Endodermal cell (in vitro differentiated cells): ENCODE measurements around the gene TNIK. TPM values are rescaled to one million over a fixed set of nuclear protein-coding genes. Genes with fewer than 3 reads are reported as not detected.

Experiments used
- DNase-seq: peaks from one replicate; pipeline ENCODE4 v3.0.0-alpha.2; 2017
- H3K27ac ChIP-seq: 2 replicates; pipeline ENCODE4 v1.5.1; 2013; ENCODE audit warnings: mild to moderate bottlenecking, low read depth, low read length, moderate library complexity
- H3K27me3 ChIP-seq: 2 replicates; pipeline ENCODE4 v1.6.1; 2013; ENCODE audit warnings: mild to moderate bottlenecking, low read length, moderate library complexity; ENCODE audit not compliant: insufficient read depth, control insufficient read depth, poor library complexity, severe bottlenecking
- H3K36me3 ChIP-seq: 2 replicates; pipeline ENCODE4 v1.7.0; 2013; ENCODE audit warnings: mild to moderate bottlenecking, low read length, moderate library complexity; ENCODE audit not compliant: control insufficient read depth, insufficient read depth
- H3K4me1 ChIP-seq: one replicate; pipeline ENCODE4 v1.7.0; 2013; ENCODE audit warnings: low read length; ENCODE audit not compliant: control insufficient read depth, insufficient read depth
- H3K4me3 ChIP-seq: 2 replicates; pipeline ENCODE4 v1.5.1; 2013; ENCODE audit warnings: mild to moderate bottlenecking, low read length, moderate library complexity
- H3K9ac ChIP-seq: 2 replicates; pipeline ENCODE4 v1.6.1; 2013; ENCODE audit warnings: mild to moderate bottlenecking, low read length, moderate library complexity; ENCODE audit not compliant: poor library complexity, severe bottlenecking; ENCODE audit errors: extremely low read depth
- H3K9me3 ChIP-seq: 2 replicates; pipeline ENCODE4 v1.6.1; 2013; ENCODE audit warnings: mild to moderate bottlenecking, low read length, moderate library complexity; ENCODE audit not compliant: control insufficient read depth
- H3K27ac Mint-ChIP-seq: 2 replicates; pipeline ENCODE4 v1.8.0; 2020; ENCODE audit warnings: mixed read lengths
- H3K27me3 Mint-ChIP-seq: 2 replicates; pipeline ENCODE4 v1.8.0; 2021; ENCODE audit warnings: mild to moderate bottlenecking, mixed read lengths; ENCODE audit not compliant: insufficient read depth
- H3K36me3 Mint-ChIP-seq: 2 replicates; pipeline ENCODE4 v1.8.0; 2020; ENCODE audit warnings: low read depth, mixed read lengths
- H3K4me1 Mint-ChIP-seq: 2 replicates; pipeline ENCODE4 v1.8.0; 2020; ENCODE audit warnings: mixed read lengths
- H3K4me3 Mint-ChIP-seq: 2 replicates; pipeline ENCODE4 v1.8.0; 2020; ENCODE audit warnings: mild to moderate bottlenecking, moderate library complexity, mixed read lengths
- H3K9me3 Mint-ChIP-seq: 2 replicates; pipeline ENCODE4 v1.8.0; 2020; ENCODE audit warnings: mild to moderate bottlenecking, mixed read lengths
- WGBS, 2 experiments: methylation state at CpG; one replicate each; pipeline versions ENCODE4 v1.1.5 to v1.1.7; 2013; ENCODE audit warnings: missing lambda C conversion rate in 2 of 2, mixed read lengths in 1 of 2; ENCODE audit not compliant: insufficient coverage in 1 of 2, insufficient read length in 1 of 2; 5-methylcytosine and 5-hydroxymethylcytosine counted together
- total RNA-seq, 2 donors: library from RNA; stranded (reverse); fragmentation: NEBNext Ultra II Directional in 1 of 2; extraction: Animal tissue kit (Norgen Biotek cat#: 25700) in 1 of 2; gene quantifications; 2 replicates in 1 of 2; 3 replicates in 1 of 2; pipeline ENCODE4 v1.2.1, GENCODE V29; 2021
- TF ChIP-seq, protein P1 (sequence below): fragments of 200-600 bp; sonication (generic); conservative IDR thresholded peaks from 2 replicates; pipeline ENCODE4 v1.5.0; 2021; ENCODE audit warnings: antibody characterized with exemption, mild to moderate bottlenecking

The TNIK gene
- total RNA-seq, 2 donors from 2014 or later: 12.2 to 14.9 TPM

DNA sequence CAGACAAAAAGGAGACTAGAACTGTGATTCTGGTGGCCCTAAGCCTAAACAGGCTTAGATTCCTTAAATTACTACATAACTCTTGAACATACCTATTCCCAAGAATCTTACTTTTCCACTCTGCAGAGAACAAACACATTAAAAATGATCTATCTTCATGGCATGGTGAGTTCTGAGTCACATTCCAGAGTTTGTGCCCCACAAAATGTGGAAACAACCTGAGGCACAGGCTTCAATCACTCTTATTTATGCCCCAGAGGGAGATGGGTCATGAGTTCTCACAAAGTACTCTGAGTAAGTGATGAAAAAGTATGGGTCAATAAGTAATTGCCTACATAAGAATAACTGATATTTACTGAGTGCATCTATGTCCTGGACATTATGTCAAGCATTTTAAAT, 296.1 kb downstream of the TNIK start:
- Histone ChIP-seq H3K4me1 (no peaks in the 10 kb centered on the region), H3K4me3 (no peak overlapping the region), H3K36me3 (no peaks in the 10 kb centered on the region), H3K9me3 (peaks cover 14% of the 10 kb centered on the region), H3K9ac (no peak overlapping the region), H3K27ac (no peak overlapping the region), H3K27me3 (no peaks in the 10 kb centered on the region)
- Mint-ChIP-seq H3K4me1 (peaks cover 10% of the 10 kb centered on the region), H3K36me3 (peaks cover 11% of the 10 kb centered on the region), H3K27me3 (peaks cover 5% of the 10 kb centered on the region), H3K27ac (no peak overlapping the region), H3K4me3 (no peak overlapping the region), H3K9me3 (peaks cover 7% of the 10 kb centered on the region)
- no peak for DNase-seq
- TF ChIP-seq, protein P1, sequence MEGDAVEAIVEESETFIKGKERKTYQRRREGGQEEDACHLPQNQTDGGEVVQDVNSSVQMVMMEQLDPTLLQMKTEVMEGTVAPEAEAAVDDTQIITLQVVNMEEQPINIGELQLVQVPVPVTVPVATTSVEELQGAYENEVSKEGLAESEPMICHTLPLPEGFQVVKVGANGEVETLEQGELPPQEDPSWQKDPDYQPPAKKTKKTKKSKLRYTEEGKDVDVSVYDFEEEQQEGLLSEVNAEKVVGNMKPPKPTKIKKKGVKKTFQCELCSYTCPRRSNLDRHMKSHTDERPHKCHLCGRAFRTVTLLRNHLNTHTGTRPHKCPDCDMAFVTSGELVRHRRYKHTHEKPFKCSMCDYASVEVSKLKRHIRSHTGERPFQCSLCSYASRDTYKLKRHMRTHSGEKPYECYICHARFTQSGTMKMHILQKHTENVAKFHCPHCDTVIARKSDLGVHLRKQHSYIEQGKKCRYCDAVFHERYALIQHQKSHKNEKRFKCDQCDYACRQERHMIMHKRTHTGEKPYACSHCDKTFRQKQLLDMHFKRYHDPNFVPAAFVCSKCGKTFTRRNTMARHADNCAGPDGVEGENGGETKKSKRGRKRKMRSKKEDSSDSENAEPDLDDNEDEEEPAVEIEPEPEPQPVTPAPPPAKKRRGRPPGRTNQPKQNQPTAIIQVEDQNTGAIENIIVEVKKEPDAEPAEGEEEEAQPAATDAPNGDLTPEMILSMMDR: no peak

- Mint-ChIP-seq H3K9me3 (peaks cover 7% of the 10 kb centered on the region), H3K4me1 (peaks cover 10% of the 10 kb centered on the region), H3K36me3 (peaks cover 11% of the 10 kb centered on the region), H3K27me3 (peaks cover 8% of the 10 kb centered on the region), H3K4me3 (no peak overlapping the region), H3K27ac (no peak overlapping the region)
- H3K4me3 ChIP-seq: no peak overlapping the region
- no peak overlapping the region for H3K27ac ChIP-seq
- TF ChIP-seq, protein P1: peak; percentile 91
- H3K4me1 ChIP-seq: no peaks in the 10 kb centered on the region
- peaks cover 14% of the 10 kb centered on the region for H3K9me3 ChIP-seq
- no peaks in the 10 kb centered on the region for H3K27me3 ChIP-seq
- DNase-seq: no peak
- no peak overlapping the region for H3K9ac ChIP-seq
- no peaks in the 10 kb centered on the region for H3K36me3 ChIP-seq
Observed at GRCh38 chr3:171163101-171164066, 296.8 kb downstream of the TNIK start.

DNA sequence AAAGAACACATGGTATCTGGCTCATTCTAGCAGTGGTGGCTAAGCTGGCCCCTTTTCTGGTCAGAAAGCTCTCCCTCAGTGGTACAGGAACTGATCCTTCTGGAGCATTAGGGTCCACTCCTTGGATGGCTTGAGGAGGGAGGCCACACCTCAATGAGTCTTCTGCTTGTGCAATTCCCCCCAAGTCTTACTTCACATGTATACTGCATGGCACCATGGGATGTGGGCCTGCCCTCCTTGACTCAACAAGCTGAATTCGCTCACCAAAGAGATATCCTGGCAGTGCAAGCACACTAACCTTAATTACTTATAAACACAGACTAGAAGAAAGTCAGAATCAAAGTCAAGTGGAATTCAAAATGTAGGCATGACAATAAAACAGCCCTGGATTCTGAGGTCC, 299.9 kb downstream of the TNIK start:
- no peaks in the 10 kb centered on the region for H3K27me3 ChIP-seq
- no peak for DNase-seq
- H3K9ac ChIP-seq: no peak overlapping the region
- WGBS, 2 experiments: 91% methylated on average over 1 of the region's 1 CpG; no CpG with 5 or more reads in 1 of the 2 experiments
- H3K4me1 ChIP-seq: peaks cover 17% of the 10 kb centered on the region
- H3K36me3 ChIP-seq: no peaks in the 10 kb centered on the region
- TF ChIP-seq, protein P1: no peak
- Mint-ChIP-seq H3K9me3 (peaks cover 7% of the 10 kb centered on the region), H3K27ac (no peak overlapping the region), H3K4me1 (peaks cover 25% of the 10 kb centered on the region), H3K27me3 (peaks cover 8% of the 10 kb centered on the region), H3K36me3 (peaks cover 11% of the 10 kb centered on the region), H3K4me3 (no peak overlapping the region)
- H3K4me3 ChIP-seq: no peak overlapping the region
- H3K27ac ChIP-seq: no peak overlapping the region
- peaks cover 14% of the 10 kb centered on the region for H3K9me3 ChIP-seq
